GM18499 (cell line): ENCODE measurements around the gene SKI.

Source experiments
- ATAC-seq: cut with Tn5 transposase; IDR thresholded peaks from one replicate; pipeline ENCODE4 v1.9.1; 2021; ENCODE audit warnings: moderate number of reproducible peaks; ENCODE audit not compliant: insufficient read depth, unreplicated experiment

Gene SKI

DNA sequence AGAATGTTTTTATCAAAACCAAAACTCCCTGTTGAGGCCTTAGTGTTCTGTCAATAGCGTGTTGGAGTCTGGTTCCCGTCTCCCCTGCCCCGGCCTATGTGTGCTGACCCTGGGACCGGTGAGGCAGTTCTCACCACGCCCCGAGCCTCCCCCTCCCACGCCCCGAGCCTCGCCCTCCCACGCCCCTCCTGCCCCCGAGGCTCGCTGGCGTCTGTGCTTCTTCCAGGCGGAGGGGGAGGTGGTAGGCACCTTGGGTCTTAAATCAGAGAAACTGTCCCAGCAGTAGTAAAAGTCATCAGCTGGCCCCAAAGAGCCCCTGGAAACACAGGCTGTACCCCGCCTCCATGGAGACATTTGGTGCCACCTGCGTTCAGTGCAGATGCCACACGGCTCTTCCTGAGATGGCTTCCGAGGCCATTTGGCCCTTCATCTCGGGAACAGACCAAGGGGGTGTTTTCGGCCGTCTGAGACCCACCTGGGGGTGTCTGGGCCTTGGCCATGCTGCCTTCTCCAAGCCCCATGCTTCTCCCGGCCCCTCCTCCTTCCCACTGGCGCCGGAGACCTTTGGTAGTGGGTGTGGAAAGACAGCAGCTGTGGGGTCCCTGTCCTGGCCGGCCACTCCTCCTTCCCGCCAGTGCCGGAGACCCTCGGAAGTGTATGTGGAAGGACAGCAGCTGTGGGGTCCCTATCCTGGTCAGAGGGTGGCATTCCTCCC is 44.7 kb downstream of the SKI start:
- ATAC-seq, result no peak

DNA sequence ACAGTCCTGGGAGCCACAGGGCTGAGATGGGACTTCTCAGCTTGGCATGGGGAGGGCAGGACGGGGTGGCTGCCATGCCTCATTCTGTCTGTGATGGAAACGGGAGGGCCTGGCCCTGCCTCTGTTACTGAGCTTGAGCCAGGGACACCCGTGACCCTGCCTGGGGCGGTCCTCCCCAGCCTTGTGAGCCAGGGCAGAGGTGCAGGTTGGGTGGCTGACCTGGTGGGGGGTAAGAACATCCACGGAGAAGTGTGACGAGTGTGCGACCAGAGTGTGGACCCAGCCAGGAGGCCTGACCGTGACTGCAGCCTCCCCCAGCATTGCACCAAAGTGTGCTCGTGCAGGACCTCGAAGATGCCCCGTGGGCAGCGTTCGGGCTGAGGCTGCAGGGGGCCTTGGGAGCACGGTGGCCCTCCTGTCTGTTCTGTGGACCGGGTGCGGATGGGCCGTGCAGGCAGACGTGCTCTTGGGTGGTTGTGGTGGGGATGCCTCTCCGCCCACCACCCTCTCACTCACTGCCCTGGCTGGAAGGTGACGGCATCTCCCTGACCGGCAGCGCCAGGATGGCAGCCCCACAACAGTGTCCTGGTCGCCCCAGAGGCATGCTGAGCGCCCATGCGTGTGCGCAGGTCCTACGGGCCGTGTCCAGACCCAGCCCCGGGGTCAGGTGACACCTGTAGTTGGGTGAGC is 45.4 kb downstream of the SKI start:
- ATAC-seq, result no peak

DNA sequence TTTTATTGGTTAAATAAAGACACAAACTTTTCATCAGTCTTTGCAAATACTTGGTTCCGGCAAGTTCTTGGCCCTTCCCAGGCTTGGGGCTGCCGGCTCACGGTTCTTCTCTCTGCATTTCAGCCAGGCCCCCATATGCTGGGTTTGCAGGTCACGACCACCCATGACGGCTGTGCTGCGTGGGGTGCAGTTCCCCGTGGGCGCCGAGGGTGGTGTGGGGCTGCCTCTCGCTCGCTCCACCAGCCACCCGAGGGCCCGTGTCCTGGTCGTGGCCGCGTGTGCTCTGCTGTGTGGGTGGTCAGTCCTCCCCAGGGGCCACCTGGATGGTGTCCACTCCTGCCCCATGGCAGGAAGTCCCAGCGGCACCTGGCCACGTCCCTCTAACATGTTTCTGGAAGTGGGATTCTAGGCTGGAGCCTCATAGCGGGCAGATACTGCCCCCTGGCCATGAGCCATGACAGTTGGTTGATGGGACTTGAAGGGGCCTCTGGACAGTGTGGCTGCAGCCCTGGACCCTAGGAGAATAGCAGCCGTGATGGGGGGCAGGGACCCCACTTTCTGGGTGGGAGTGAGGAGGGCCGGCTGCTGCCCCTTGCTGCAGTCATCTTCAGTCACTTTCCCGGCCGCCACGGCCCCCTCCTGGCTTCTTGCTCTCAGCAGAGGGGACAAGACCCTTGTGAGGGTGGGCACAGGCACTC is 46.3 kb downstream of the SKI start:
- no peak for ATAC-seq

DNA sequence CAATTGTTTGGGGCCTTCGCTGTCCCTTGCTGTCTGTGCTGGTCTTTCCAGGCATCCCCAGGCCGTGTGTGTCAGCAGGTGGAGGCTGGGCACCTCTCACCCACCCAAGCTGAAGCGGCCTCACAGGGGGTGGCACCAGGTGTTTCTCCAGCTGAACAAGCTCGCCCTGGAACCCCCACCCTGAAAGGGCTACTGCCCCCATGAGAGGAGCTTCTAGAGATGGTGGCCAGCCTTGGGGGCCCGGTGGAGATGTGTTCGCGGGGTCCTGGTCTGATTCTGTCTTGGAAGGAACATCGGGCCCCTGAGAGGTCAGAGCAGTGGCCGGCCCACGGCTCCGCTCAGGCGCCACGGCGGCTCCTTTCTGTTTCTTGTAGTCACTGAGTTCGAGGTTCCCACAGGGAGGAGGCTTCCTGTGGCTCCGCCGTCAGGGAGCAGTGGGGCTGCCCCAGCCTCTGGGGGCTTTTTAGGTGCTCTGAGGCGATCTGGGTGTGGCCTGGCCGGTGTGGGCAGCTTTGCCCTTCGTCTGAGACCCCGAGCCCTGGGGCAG is 46.9 kb downstream of the SKI start:
- no peak for ATAC-seq

DNA sequence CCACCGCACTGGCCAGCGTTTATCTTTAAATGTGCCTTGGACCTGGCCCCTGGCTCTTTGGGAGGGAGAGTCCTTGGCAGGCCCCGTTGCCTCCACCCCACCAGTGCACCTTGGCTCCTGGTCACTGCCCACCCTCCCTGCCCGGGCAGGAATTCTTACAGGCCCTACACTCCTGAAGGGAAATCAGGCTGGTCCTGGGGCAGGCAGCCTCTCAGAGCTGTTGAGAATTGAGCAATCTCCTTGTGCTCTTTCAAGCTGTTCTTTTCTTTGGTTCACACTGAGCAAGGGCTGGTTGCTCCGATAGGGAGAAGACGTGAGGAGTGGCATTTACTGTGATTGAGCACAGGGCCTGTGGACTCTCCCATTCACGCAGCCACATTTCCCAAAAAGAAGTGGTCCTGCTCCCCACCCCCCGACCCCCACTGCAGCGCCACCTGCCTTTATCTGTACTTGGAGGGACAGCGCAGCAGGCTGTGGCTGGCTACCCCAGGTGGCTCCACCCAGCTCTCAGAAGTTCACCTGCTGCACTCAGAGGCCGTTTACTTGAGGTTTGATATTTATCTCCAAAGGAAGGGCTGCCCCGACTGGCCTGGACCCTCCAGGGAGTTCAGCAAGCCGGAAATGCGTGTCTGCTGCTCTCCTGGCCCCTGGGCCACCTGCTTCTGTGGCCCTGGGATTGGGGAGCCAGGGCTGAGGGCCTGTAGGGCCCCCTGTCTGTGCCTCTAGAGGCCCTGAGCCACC is 47.8 kb downstream of the SKI start:
- no peak for ATAC-seq

DNA sequence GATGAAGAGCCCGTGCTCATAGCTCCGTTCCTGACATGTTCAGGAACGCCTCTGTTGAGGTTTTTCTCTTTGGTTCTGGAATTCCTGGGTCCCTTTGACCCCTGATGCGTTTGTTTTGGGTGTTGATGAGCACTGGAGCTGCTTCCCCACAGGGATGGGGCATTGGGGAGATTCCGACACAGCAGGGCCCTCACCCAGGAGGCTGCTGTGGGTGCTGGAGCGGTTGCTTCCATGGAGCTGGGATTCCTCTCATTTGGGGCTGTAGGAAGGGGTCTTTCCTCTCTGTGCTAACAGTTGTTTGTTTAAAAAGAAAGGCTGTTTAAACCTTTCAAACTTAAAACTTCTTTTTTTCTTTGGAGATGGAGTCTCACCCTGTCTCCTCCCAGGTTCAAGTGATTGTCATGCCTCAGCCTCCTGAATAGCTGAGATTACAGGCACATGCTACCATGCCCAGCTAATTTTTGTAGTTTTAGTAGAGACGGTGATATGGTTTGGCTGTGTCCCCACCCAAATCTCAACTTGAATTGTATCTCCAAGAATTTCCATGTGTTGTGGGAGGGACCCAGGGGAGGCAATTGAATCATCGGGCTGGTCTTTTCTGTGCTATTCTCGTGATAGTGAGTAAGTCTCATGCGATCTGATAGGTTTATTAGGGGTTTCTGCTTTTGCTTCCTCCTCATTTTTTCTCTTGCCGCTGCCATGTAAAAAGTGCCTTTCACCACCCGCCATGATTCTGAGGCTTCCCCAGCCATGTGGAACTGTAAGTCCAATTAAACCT is 48.9 kb downstream of the SKI start:
- no peak for ATAC-seq

DNA sequence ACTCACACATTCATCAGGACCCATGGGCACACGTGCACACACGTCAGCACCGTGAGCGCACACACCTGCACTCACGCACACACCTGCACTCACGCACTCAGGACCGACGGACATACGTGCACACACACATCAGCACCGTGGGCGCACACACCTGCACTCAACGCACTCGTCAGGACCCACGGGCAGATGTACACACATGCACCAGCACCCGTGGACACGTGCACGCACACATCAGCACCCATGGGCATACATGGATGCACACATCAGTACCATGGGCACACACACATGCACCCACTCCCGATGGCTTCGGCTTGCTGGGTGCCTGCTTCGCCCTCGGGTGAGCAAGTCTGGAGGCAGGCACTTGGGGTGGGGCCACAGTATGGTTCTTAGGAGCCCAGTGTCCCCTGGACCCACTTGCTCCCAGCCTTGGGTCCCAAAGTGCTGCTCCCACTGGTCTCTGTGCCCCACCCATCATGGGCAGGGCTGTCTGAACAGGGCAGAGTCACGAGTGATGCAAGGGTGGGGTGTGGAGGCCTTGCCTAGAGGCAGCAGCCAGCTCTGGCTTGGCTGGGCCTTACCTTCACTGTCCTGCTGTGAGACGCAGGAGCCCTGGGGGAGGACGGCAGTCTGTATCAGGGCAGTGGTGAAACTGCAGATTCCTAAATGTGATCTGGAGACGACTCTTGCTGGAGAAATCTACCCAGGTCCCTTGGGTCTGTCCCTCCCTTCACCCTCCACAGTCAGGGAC is 49.8 kb downstream of the SKI start:
- ATAC-seq, result no peak

DNA sequence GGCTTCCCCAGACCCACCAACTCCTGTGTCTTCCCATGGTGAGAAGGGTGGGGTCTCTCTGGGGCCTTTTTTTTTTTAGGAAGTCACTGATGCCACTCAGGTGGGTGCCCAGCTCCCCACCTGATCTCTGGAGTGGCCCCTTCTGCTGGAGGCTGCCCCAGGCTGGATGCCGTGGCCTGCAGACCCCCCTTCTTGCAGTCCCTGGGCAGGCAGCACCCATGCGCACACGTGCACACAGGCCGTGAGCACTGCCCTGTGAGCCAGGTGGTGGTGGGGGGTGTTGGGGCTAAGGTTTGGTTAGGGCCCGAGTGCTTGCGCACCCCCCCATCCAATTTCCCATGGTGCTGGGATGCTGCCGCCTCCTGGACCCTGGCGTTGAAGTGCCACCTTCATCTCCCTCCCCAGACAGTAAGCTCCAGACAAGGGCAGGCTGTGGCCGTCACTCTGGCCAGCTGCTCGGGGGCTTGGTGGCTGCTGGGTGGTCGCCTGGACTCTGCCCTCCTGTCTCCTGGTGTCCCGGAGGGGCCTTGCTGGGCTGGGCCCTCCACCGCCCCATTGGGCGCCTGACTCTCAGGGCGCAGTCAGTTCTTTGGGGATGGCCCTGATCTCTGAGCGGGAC is 50.6 kb downstream of the SKI start:
- no peak for ATAC-seq

DNA sequence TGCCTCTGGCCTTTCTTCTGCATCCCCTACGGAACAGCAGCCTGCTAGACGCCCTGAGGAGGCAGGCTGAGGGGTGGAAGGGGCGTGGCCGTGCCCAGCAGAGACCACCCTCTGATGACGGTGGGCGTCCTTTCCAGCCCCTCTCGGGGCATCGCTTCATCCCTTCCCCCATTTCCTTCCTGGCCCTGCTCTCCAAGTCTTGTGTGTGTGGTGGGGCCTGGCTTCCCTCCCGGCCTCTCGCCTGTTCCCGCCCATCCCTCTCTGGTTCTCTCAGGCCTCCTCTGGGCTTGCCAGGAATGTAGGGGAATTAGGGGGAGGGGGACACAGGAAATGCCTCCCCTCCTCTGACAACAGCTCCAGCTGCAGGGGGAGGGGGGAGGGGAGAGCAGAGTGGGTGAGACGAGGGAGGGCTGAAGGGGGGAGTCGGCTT is 51.1 kb downstream of the SKI start:
- ATAC-seq, result no peak

DNA sequence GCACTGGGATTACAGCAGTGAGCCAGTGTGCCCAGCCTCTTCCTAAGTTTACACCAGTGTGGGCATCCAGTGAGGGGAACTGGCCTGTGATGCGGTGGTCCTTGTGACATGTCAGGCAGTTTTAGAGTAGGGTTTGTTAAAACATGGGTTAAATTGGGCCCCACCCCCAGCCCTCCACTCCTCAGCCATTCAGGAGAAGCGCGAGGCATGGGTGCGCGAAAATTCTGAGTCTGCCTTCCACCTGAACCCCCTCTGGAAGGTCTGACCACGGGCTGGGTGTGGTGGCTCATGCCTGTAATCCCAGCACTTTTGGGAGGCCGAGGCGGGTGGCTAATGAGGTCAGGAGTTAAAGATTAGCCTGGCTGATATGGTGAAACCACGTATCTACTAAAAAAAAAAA is 51.7 kb downstream of the SKI start:
- ATAC-seq, result no peak

DNA sequence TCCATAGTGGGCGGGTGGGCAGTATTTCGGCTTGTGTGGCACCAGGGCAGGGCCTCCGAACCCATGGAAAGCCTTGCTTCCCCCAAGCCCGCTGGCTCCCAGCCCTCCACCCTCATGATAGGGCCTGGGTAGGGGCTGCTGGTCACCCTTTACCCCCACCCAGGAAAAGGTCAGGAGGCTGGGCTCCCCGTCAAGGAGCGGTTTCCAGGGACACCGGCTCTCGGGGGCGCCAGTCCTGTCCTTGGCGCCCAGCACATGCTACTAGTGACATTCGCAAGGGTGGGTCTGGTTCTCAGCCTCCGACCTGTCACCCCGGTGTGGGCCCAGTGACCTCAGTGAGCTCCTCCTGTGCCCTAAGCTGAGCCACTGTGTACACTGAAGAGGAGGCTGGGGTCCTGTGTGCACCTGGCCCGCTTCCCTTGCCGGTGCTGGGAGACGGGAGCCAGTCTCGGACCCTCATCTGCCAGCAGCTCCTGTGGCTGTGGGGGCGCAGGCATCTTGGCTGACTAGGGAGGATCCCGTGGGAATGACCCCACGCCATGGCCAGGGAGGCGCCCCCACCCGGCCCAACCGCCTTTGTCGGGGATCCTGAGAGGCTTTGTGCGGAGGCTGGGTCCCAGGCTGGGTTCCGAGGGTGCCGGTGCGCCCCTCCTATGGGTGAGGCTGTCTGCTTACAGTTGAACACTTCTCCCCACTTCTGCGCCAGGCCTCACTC is 54.6 kb downstream of the SKI start:
- no peak for ATAC-seq

DNA sequence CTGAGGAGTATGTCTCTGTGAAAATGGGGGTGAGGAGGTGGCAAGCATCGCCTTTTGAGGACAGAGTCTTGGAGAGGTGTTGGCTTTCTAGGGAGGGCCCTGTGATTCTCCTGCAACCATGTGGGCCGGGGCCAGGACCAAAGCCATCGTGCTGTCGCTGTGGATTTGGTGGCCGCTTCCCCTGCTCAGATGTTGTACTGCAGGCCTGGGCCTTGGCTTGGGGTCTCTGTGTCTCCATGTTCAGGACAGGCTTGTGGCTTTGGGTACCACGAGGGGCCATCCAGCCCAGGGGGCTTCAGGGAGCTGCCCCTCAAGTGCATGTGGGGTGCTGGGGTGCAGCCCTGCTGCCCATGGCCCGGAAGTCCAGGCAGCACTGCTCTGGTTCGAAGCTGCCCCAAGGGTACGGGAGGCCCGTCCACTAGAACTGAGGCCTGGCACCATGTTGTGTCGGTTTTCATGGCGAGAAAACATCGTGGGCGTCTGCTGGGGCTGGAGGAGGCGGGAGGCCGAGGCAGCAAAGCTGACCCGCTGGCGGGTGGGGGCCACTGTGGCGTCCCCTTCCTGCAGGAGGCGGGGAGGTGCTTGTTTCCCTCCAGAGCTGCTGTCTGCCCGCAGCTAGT is 55.4 kb downstream of the SKI start:
- ATAC-seq, result no peak

DNA sequence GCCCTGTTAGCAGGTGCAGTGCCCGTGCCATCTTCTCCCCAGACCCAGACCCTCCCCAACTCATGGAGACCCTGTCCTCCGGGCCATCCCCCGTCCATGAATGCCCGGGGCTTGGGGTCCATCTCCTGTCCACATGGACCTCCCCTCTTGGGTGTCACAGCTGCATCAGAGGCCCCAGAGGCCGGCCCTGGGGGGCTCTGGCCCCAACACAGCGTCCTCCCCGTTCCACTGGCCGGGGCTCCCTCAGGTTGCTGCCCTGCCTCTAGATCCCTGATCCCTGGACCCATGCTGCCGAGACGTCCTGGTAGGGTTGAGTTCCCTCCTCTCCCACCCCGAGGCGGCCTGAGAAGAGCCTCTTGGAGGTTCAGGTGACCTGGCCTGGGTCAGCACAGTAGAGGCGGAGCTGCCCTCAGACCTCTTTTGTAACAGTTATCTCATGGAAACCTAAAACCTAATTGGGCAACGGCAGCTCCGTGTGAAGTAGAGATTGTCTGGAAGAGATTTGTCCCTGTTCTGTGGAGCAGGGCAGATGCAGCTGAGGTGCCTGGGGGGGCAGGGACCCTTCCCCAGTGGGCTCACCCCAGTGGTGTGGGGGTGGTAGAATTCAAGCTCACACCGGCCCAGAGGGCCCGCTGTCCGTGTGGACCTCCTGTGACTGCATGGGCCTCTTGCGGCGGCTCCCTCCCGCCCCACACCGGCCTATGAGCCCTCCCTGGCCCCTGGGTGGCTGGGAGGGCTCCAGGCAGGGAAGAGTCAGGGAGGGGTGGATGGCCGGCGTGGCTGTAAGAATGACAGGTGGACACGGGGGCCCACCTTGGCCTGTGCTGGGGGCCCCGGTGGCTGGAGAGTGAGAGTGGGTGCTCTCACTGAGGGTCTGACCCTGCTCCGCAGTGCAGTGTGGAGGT is 56.1 kb downstream of the SKI start:
- no peak for ATAC-seq

DNA sequence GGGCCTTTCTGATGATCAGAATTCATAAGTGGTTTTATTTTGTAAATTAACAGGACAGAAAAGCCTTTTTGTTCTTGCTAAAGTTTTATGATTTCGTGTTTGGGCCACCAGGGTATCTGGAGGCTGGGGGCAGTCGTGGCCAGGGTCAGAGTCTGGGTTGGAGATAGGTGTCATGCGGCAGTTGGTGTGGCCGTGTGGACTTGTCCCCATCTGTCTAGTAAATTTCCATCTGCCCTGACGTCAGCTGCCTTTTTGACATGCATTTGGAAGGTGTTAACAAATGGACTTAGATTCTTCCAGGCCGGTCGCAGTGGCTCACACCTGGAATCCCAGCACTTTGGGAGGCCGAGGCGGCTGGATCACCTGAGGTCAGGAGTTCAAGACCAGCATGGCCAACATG is 56.8 kb downstream of the SKI start:
- no peak for ATAC-seq

DNA sequence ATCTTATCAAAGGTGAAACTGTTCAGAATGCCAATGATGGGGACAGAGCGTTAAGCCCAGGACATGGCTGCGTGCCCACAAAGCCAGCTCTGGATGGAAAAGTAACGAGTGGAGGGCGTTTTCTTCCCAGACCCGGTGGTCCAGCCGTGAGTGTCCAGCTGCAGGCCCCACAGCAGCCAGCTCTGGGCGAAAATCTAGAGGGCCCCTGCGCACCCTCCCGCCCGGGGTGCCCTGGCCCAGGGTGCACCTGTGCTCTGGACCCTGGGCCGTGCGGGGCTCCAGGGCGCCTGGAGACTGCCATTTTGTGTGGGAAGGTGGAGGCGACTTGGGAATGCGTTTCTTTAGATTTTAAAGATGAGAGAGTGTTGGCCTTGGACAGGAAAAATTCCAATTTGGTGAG is 58.8 kb downstream of the SKI start:
- ATAC-seq, result no peak

DNA sequence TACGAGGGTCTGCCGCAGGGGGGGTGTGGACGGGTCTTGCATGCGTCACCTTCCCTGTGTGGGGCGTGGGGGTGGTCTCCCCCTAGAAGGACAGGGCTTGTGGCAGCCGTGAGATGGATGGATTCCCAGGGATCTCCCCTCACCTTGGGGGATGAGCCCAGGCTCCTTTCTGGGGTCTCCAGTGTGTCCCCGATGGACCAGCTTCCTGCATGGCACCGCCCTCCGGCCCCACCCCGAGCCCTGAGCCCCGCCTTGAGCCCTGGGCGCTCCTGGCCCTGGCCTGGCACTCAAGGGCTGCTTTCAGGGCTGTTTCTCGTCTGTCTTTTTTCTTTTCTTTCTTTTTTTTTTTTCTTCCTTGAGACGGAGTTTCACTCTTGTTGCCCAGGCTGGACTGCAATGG is 59.5 kb downstream of the SKI start:
- ATAC-seq, result no peak

DNA sequence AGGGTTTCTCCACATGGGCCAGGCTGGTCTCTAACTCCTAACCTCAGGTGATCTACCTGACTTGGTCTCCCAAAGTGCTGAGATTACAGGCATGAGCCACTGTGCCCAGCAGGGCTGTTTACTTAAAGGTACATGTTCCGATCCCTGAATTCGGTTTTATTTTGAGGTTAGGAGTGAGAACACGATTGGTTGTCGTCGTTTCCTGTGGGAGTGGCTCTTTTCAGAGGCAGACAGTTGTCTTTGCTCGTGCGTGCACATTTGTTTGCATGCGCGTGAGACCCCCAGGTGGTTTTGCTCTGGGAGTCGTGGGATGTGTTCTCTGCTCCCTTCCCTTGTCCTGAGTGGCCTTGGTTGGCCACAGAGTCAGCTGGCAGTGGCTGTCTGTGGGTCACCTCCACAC is 60.2 kb downstream of the SKI start:
- no peak for ATAC-seq
